Measurements from ENCODE around the gene MMP28.

MMP28 gene

GRCh38 chr17:35786941-35787432 is 8.5 kb downstream of the MMP28 start:
- no peak overlapping the region for H3K4me3 ChIP-seq (ENCODE audit: low read depth, low read length, poor library complexity, severe bottlenecking)
- H3K36me3 ChIP-seq (ENCODE audit: insufficient read depth, low read length): no peaks in the 10 kb centered on the region
- peaks cover 7% of the 10 kb centered on the region for H3K27me3 ChIP-seq (ENCODE audit: insufficient read depth, low read length)
- H2AFZ ChIP-seq (ENCODE audit: low read length): no peak overlapping the region
- H3K79me2 ChIP-seq (ENCODE audit: insufficient read depth, low read length): no peaks in the 10 kb centered on the region
- no peaks in the 10 kb centered on the region for H3F3A ChIP-seq (ENCODE audit: insufficient read depth, low read length)
- H4K20me1 ChIP-seq (ENCODE audit: insufficient read depth, low read length): no peaks in the 10 kb centered on the region
- no peak overlapping the region for H3K4me2 ChIP-seq (ENCODE audit: low read length)
- H3K9me2 ChIP-seq (ENCODE audit: low read depth, low read length): no peaks in the 10 kb centered on the region
- H3K4me1 ChIP-seq (ENCODE audit: insufficient read depth, low read length, severe bottlenecking): no peaks in the 10 kb centered on the region
- TF ChIP-seq EZH2 (IDR thresholded peaks at IDR 0.05; ENCODE audit: borderline replicate concordance, low read length) (no peak), CTCF (IDR thresholded peaks at IDR 0.05; ENCODE audit: low read length) (no peak)
- no peak overlapping the region for H3K27ac ChIP-seq (ENCODE audit: low read depth, low read length, poor library complexity, severe bottlenecking)
- H3K9ac ChIP-seq (ENCODE audit: low read length): no peak overlapping the region
- H3K9me3 ChIP-seq (ENCODE audit: low read length): no peaks in the 10 kb centered on the region

- Histone ChIP-seq H4K20me1 (ENCODE audit: insufficient read depth, low read length) (no peaks in the 10 kb centered on the region), H3K4me3 (ENCODE audit: low read depth, low read length, poor library complexity, severe bottlenecking) (no peak overlapping the region), H3K9me3 (ENCODE audit: low read length) (no peaks in the 10 kb centered on the region), H3K79me2 (ENCODE audit: insufficient read depth, low read length) (no peaks in the 10 kb centered on the region), H3K4me1 (ENCODE audit: insufficient read depth, low read length, severe bottlenecking) (no peaks in the 10 kb centered on the region), H3K27me3 (ENCODE audit: insufficient read depth, low read length) (peaks cover 4% of the 10 kb centered on the region; the same call in 1 of the 2 replicates), H3K36me3 (ENCODE audit: insufficient read depth, low read length) (no peaks in the 10 kb centered on the region), H3K9ac (ENCODE audit: low read length) (no peak overlapping the region), H2AFZ (ENCODE audit: low read length) (no peak overlapping the region), H3K9me2 (ENCODE audit: low read depth, low read length) (no peaks in the 10 kb centered on the region), H3K27ac (ENCODE audit: low read depth, low read length, poor library complexity, severe bottlenecking) (no peak overlapping the region), H3F3A (ENCODE audit: insufficient read depth, low read length) (no peaks in the 10 kb centered on the region), H3K4me2 (ENCODE audit: low read length) (no peak overlapping the region)
- TF ChIP-seq CTCF (IDR thresholded peaks at IDR 0.05; ENCODE audit: low read length) (no peak), EZH2 (IDR thresholded peaks at IDR 0.05; ENCODE audit: borderline replicate concordance, low read length) (no peak)
These were observed 10.5 kb downstream of the MMP28 start for GRCh38 chr17:35784895-35785294.

- Histone ChIP-seq H3K4me3 (ENCODE audit: low read depth, low read length, poor library complexity, severe bottlenecking) (no peak overlapping the region), H2AFZ (ENCODE audit: low read length) (no peak overlapping the region), H3K36me3 (ENCODE audit: insufficient read depth, low read length) (no peaks in the 10 kb centered on the region), H3K79me2 (ENCODE audit: insufficient read depth, low read length) (no peaks in the 10 kb centered on the region), H4K20me1 (ENCODE audit: insufficient read depth, low read length) (no peaks in the 10 kb centered on the region), H3K4me2 (ENCODE audit: low read length) (no peak overlapping the region), H3K27me3 (ENCODE audit: insufficient read depth, low read length) (peaks cover 4% of the 10 kb centered on the region; the same call in 1 of the 2 replicates), H3K9ac (ENCODE audit: low read length) (no peak overlapping the region), H3K9me2 (ENCODE audit: low read depth, low read length) (no peaks in the 10 kb centered on the region), H3F3A (ENCODE audit: insufficient read depth, low read length) (no peaks in the 10 kb centered on the region), H3K27ac (ENCODE audit: low read depth, low read length, poor library complexity, severe bottlenecking) (no peak overlapping the region), H3K4me1 (ENCODE audit: insufficient read depth, low read length, severe bottlenecking) (no peaks in the 10 kb centered on the region), H3K9me3 (ENCODE audit: low read length) (no peaks in the 10 kb centered on the region)
- TF ChIP-seq EZH2 (IDR thresholded peaks at IDR 0.05; ENCODE audit: borderline replicate concordance, low read length) (no peak), CTCF (IDR thresholded peaks at IDR 0.05; ENCODE audit: low read length) (no peak)
These were observed 14.5 kb downstream of the MMP28 start for GRCh38 chr17:35780950-35781349.
